ENCODE results near the gene CELA2B. TPM values are rescaled to one million over a fixed set of nuclear protein-coding genes. Genes with fewer than 3 reads are reported as not detected.
"Not testable (repeated sequence)": the region's sequence is repeated elsewhere in the genome, so short reads cannot be mapped to it uniquely, and the experiment has no call there.

CELA2B gene
- not detected for total RNA-seq
- long read RNA-seq = 0 reads

- DNase-seq (no peak), ATAC-seq (no peak)
- intact Hi-C loops (cut with DNase I, micrococcal nuclease) = no loop called here
Observed at GRCh38 chr1:15475752-15476314, at the start of gene CELA2B. Gene CELA2B (plus strand): TSS chr1:15476104. CDS start chr1:15476126, 22 bp downstream.

- peak; percentile 48 for ATAC-seq
- intact Hi-C loops (cut with DNase I, micrococcal nuclease) = loop anchor here in 1 of 2 donors (5.0 kb wide), 1 partner anchor 99 kb away; no protein-coding TSS in a partner anchor
Observed at GRCh38 chr1:15426492-15427279, 49.2 kb upstream of the CELA2B start.

DNA sequence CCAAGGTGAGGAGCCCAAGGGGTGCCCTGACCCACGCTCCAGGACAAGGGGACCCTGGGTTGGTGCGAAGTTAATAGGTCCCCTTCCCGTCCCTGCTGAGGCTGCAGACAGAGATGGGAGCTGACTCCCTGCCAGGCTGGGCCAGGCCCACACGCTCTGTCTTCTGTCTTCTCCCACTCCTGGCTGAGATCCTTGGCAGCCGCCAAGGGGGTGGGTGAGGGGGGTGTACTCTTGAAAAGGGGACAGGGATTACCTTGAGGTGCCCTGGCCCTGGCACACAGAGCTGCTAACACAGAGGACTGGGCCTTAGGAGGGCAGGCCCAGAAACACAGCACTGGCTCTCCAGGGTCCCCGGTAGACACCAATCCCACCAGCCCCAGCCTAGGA lies 48.6 kb upstream of the CELA2B start:
- intact Hi-C loops (cut with DNase I, micrococcal nuclease) = loop anchor here in 1 of 2 donors (5.0 kb wide), 1 partner anchor 100 kb away; no protein-coding TSS in a partner anchor
- ATAC-seq = no peak
- no peak for DNase-seq

More at GRCh38 chr1:15426492-15427279, 49.2 kb upstream of the CELA2B start:
- peak; percentile 82 to 86 for DNase-seq

DNA sequence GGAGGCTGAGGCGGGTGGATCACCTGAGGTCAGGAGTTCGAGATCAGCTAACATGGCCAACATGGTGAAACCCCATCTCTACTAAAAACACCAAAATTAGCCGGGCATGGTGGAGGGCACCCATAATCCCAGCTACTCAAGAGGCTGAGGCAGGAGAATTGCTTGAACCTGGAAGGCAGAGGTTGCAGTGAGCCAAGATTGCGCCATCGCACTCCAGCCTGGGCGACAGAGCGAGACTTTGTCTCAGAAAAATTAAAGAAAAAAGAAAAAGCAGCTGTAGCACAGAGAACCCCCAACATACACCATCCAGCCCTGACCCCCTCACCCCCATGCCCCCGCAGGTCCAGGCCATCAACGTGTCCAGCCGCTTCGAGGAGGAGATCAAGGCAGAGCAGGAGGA lies 47.7 kb upstream of the CELA2B start:
- not testable (repeated sequence) for DNase-seq, ATAC-seq
- intact Hi-C loops (cut with DNase I, micrococcal nuclease) = loop anchor here in 1 of 2 donors (5.0 kb wide), 1 partner anchor 101 kb away; no protein-coding TSS in a partner anchor

DNA sequence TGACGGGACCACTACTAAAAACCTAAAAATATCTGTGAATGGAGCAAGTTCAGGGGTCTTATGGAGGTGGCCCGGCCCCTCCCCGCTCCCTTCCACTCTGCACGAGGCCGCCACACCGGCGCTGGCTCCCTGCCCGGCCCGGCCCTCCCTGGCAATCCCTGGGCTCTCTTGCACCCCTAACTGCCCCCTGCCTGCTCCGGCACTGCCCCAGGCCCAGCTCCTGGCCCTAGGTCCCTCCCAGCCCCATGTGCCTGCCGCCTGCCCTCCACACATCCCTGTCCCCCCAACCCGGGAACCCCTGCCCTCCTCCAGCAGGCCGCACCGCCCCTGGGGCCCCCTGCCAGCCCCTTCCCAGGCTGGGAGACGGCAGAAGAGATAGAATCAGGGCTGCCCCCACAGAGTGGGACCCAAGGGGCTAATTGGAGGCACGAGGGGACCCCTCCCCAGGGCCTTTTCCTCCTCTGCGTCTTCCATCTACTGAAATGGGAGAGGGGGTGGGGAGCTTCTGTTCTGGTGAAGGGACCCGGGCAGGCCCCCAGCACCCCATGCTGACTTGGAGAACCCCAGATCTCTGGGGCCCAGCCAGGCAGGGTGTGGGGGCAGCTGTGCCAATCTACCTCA lies 47.0 kb upstream of the CELA2B start:
- intact Hi-C loops (cut with DNase I, micrococcal nuclease) = loop anchor here in 1 of 2 donors (5.0 kb wide), 1 partner anchor 102 kb away; no protein-coding TSS in a partner anchor
- no peak for DNase-seq
- ATAC-seq = no peak

DNA sequence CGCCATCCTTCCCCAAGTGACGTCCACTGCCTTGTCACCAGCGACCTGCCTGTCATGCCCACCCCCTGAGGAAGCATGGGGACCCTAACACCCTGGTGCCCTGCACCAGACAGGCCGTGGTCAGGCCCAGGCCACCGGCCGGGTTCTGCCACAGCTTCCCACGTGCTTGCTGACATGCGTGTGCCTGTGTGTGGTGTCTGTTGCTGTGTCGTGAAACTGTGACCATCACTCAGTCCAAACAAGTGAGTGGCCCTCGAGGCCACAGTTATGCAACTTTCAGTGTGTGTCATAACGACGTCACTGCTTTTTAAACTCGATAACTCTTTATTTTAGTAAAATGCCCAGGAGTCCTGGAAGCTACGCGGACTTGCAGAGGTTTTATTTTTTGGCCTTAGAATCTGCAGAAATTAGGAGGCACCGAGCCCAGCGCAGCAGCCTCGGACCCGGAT lies 46.2 kb upstream of the CELA2B start:
- no peak for DNase-seq
- ATAC-seq = no peak
- intact Hi-C loops (cut with DNase I, micrococcal nuclease) = loop anchor here (2.0 to 5.0 kb wide), 2 partner anchors 102 to 107 kb away; no protein-coding TSS in a partner anchor

GRCh38 chr1:15430787-15431570 lies 44.9 kb upstream of the CELA2B start:
- ATAC-seq (peak; percentile 44), DNase-seq (peak in 1 of 2 donors; percentile 84)
- intact Hi-C loops (cut with DNase I, micrococcal nuclease) = loop anchor here in 1 of 2 donors (2.0 kb wide), 1 partner anchor 108 kb away; no protein-coding TSS in a partner anchor

DNA sequence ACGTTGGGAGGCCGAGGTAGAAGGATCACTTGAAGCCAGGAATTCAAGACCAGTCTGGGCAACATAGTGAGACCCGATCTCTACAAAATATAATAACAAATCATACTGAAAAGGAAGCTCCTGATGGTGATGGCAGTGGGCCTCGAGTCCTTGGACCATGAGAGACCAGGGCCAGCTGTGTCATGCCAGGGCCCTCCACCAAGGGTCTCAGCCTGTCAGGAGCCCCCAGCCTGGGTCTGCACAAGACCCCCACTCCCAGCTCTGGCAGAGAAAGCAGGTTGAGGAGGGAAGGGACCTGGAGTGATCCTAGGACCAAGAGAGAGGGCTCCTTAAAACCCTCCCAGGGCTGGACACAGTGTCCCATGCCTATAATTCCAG lies 44.3 kb upstream of the CELA2B start:
- intact Hi-C loops (cut with DNase I, micrococcal nuclease) = loop anchor here in 1 of 2 donors (2.0 kb wide), 1 partner anchor 109 kb away; no protein-coding TSS in a partner anchor
- no peak for DNase-seq
- no peak for ATAC-seq

DNA sequence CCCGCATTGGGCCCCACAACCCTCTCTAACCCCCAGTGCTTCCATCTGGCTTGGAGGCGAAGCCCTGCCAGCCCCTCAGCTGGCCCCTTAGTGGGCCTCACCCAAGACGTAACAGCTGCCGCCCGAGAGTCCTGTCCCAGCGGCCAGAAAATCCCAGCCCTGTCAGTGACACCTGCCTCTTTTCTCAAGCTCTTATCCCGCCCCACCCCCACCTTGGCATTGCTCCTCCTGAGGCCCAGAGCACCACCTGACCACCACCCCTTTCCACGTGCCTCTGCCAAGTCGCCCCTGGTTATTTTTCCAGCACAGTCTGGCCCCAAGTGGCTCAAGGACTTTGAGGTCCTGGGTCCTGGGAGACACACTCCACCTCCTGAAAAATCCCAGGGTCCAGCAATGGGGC lies 43.6 kb upstream of the CELA2B start:
- intact Hi-C loops (cut with DNase I, micrococcal nuclease) = no loop called here
- ATAC-seq (peak; percentile 26), DNase-seq (peak; percentile 54 to 59)

GRCh38 chr1:15433471-15433870 lies 42.4 kb upstream of the CELA2B start:
- intact Hi-C loops (cut with DNase I, micrococcal nuclease) = no loop called here
- DNase-seq = no peak
- ATAC-seq = no peak

GRCh38 chr1:15434739-15435138 lies 41.2 kb upstream of the CELA2B start:
- DNase-seq; ATAC-seq; intact Hi-C loops (cut with DNase I, micrococcal nuclease): not testable (repeated sequence)

DNA sequence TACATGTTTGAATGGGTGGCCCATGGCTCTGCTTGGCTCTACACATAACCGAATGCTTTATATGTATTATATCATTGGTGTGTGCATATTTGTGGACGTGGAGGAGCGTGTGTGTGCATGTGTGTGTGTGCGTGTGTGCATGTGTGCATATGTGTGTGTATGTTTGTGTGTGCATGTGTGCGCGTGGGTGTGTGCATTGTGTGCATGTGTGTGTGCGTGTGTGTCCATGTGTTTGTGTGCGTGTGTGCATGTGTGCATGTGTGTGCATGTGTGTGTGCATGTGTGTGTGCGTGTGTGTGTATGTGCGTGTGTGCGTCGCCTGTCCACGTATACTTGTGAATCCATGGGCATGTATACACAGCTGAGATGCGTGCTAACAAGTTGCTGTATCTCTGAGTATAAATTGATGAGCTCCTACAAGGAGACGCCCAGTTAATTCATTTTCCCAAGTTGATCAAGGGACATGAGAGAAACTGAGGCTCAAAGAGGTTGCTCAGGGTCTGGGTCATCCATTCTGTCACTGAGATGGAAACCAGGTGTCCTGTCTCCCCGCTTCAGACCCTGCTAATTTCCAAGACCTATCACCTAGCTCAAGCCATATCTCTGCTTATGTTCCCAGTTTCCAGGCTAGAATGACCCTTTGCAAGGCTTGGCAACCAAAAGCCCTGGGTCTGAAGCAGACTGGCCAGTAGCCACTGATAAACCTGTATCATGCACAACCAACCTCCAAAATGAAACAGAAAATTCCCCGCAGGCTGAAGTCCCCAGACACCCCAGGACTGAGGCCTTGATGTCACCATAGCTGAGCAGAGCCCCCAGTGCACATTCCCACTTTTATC lies 40.4 kb upstream of the CELA2B start:
- intact Hi-C loops (cut with DNase I, micrococcal nuclease) = no loop called here
- DNase-seq (no peak), ATAC-seq (no peak)

DNA sequence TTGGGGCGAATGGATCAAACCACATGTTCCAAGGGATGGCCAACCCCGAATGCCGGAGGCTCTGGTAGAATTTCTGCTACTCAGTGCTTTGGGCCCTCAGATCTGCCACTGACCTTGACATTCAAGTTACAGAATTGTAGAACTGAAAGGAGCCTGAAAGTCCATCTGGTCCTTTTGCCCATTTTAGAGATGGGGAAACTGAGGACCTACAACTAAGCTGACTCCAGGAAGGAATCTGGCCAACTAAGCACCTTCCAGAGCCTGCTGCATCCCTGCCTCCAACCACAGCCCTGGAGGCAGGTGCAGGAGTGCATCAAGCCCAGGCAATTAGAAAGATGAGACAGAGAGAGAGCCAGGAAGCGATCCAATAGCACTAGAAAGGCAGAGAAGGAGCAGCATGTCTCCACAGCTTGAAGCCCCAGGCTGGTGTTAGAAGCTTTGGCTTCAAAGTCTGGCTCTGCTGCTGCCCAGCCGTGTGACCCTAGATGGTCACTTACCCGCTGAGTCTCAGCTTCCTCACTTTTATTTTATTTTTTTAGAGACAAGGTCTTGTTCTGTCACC lies 38.9 kb upstream of the CELA2B start:
- ATAC-seq (no peak), DNase-seq (no peak)
- intact Hi-C loops (cut with DNase I, micrococcal nuclease) = no loop called here

- DNase-seq (no peak), ATAC-seq (no peak)
- intact Hi-C loops (cut with DNase I, micrococcal nuclease) = no loop called here
Observed at GRCh38 chr1:15439325-15439724, 36.6 kb upstream of the CELA2B start.

GRCh38 chr1:15440357-15440756 lies 35.5 kb upstream of the CELA2B start:
- intact Hi-C loops (cut with DNase I, micrococcal nuclease) = no loop called here
- no peak for ATAC-seq
- DNase-seq = no peak

- ATAC-seq = no peak
- intact Hi-C loops (cut with DNase I, micrococcal nuclease) = no loop called here
- no peak for DNase-seq
Observed at GRCh38 chr1:15441247-15441646, 34.7 kb upstream of the CELA2B start.

DNA sequence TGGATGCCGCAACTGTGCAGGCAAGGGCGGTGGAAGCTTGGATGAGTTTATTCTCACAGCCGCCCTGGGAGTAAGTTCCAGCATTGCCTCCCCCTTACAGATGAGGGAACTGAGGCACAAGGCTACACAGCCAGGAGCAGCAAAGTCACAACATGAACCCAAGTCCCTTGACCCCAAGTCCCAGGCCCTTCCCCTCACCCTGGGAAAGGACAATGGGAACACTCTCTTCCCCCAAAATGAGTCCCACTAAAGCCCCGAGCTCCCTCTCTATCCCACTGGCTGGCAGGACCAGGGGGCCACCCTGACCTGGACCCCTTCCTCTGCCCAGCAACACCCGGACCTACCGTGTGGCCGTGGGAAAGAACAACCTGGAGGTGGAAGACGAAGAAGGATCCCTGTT lies 33.8 kb upstream of the CELA2B start:
- ATAC-seq (no peak), DNase-seq (no peak)
- intact Hi-C loops (cut with DNase I, micrococcal nuclease) = no loop called here

DNA sequence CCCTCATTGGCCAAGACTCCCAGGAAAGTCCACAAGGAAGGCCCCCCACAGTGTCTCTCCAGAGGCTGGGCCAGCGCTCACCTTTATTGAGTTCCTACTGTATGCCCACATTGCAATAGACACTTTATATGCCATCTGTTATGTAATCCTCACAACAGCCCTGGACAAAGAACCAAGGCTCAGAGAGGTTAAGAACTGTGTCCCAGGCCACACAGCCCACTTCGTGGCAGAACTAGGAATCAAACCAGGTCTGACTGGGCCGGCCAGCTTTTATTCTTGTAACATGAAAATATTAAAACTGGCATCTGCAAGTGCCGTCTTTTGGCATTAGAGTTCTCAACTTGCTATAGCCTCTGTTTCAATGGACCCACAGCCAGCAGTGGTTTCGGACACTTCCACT lies 33.1 kb upstream of the CELA2B start:
- intact Hi-C loops (cut with DNase I, micrococcal nuclease) = no loop called here
- ATAC-seq (no peak), DNase-seq (no peak)

All from left colon (tissue), 2 donors.